Activated CD8-positive, alpha-beta memory T cell treated with anti-CD3 and anti-CD28 coated beads for 1 hour (primary cell): Measurements from ENCODE around the gene SLC9C2.
"Not testable (repeated sequence)": the region's sequence is repeated elsewhere in the genome, so short reads cannot be mapped to it uniquely, and the experiment has no call there.

Experiments
- DNase-seq, 2 donors: peaks; one replicate each; pipeline ENCODE4 v3.0.0-alpha.2; 2020; ENCODE audit warnings: low read depth in 1 of 2; ENCODE audit errors: extremely low read depth in 1 of 2

SLC9C2 gene

GRCh38 chr1:173580658-173581057, 22.2 kb downstream of the SLC9C2 start:
- no peak for DNase-seq

DNA sequence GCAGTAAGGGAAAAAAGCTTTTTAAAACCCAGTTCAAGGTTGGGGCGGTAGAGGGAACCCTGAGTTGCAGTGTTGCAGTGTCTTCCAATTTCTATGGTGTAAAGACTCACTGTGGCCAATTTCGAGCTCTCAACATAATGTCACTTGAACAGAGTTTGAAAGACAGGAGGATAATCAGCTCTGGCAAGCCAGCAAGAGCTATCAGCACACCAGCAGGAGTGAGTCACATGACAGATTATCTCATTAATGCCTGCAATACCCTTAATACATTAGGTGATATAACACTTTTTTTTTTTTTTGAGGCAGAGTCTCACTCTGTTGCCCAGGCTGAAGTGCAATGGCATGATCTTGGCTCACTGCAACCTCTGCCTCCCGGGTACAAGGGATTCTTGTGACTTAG, 22.8 kb downstream of the SLC9C2 start:
- DNase-seq = no peak

GRCh38 chr1:173573596-173573995, 29.3 kb downstream of the SLC9C2 start:
- DNase-seq = no peak

DNA sequence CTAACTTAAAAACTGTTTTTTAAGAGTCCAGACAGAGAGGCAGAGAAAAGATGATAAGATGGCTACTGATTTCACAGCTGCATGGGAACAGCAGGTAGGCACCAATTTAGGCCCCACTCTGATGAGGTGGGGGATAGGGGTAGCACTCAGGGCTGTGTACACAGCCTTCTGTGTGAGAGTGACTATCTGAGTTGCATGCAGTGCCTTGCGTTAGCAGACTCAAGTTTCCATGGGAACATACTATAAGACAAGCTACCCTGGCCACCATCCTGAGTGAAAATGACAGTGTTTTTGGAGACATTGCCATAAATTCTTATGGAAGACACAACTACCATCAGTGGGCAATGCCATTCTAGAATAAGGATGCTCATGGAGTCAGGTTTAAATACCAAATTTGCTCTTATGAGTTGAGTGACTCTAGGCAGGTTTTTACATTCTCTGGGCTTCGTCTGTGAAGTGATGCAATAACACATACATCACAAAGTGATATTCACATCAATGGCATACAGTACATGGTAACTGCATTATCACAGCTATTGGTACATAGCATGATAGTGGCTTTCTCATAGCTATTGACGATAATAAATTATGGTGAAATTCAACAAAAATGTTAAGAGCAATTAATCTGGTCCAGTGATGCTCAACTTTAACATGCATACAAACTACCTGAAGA, 30.5 kb downstream of the SLC9C2 start:
- DNase-seq = no peak

DNA sequence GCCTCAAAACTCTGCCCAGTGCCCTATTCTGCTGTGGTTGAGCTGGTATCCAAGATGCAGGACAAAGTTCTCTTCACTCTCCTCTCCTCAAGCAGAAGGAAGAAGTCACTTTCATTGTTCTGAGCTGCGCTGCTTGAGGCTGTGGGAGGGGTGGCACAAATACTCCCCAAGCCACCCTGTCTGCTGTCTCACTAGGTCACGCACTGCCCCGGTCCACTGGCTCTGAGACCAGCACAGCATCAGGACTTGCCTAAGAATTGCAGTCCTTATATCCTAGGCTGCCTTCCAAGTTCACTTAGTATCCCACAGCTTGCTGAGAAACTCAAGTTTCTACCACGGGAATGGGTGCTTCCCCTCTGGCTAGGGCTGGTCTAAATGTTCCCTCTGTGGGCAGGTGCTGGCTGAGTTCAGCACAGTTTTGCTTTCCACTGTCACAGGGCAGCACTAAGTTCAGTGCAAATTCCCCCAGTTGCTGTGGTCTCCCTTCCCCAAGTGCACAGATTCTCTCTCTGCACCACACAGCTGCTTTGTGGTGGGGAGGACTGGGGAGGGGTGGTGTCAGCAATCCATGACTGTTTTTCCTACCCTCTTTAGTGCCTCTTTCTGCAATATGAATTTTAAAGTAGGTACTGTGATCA, 32.4 kb downstream of the SLC9C2 start:
- DNase-seq = no peak

DNA sequence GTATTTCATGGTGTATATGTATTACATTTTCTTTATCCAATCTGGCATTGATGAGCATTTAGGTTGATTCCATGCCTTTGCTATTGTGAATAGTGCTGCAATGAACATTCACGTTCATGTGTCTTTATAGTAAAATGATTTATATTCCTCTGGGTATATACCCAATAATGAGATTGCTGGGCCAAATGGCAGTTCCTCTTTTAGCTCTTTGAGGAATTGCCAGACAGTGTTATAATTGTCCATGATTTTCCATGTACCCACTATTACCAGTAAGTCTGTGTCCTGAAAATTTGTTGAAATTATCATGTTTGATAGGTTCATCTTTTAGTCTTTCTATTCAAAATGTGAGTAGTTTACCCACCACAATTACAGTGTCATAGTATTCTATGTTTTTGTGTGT, 34.4 kb downstream of the SLC9C2 start:
- no peak for DNase-seq

GRCh38 chr1:173563846-173564245, 39.0 kb downstream of the SLC9C2 start:
- DNase-seq = not testable (repeated sequence)

DNA sequence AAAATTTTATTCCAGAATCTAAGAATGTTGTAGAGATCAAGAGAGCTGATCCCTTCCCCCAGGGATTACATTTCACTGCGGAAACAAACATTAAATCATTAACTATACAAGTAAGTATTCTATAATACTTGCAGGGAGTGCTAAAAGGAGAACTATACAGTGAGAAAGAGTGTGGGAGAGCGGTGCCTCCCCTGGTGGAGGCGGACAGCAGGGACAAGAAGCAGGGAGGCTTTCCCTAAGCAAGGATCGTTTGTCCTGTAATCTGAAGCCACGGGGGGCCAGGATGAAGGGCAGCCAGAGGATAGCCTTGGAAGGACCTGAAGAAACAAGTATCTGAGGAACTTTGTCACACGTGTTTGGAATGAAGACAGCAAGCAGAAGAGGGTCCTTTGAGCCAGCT, 40.1 kb downstream of the SLC9C2 start:
- no peak for DNase-seq

GRCh38 chr1:173561263-173561662, 41.6 kb downstream of the SLC9C2 start:
- DNase-seq = no peak

DNA sequence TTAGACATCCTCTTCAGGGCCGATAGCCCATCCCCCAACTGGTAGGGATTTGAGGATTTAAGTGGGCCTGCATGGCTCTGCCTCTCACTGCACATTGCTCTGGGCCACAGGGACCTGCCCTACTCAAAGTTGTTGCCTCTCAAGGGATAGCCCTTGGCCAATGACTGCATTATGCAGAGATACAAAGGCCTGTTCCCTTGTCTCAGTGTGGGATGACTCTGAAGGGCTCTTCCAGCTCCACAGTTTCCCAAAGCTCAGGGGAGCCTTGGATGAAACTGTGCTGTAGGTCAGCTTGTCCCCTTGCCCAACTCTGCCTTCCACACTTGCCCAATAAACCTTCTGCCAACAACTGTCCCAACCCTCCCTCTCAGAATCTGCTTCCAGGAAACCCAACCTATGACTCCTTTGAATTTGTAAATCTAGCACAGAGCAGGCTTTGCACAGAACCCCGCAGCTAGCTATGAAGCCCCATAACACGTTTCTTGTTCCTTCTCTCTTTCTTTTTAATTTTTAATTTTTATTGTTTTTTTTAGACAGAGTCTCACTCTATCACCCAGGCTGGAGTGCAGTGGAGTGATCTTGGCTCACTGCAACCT, 42.5 kb downstream of the SLC9C2 start:
- no peak for DNase-seq

DNA sequence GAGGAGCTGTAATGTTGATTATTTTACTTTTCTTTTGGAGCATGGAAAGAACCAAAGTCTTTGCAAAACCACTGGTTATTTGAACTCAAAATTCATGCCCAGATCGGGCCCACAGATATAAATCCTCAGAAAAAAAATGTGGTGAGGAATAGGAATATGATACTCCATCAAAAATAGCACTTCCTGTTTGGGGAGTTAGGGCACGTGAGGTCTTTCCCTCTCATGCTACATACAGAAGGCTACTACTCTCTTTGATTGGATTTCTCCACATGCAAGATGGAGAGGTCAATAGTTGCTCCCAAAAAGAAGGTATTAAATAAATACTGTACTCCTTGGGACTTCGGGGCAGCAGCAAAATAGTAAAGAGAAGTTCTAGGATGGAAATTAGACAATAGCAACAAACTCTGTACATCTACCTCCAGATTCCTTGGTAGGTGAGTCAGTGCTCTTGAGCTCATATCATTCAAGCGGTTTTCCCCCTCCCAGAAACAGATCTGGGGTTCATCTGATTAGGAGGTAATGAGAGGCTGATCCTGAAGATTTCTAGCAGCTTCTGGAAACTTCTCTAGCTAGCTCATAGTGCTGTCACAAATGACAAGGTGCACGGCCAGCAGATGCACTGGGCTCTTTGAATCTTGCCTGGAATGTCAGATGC, 47.1 kb downstream of the SLC9C2 start:
- DNase-seq = no peak

DNA sequence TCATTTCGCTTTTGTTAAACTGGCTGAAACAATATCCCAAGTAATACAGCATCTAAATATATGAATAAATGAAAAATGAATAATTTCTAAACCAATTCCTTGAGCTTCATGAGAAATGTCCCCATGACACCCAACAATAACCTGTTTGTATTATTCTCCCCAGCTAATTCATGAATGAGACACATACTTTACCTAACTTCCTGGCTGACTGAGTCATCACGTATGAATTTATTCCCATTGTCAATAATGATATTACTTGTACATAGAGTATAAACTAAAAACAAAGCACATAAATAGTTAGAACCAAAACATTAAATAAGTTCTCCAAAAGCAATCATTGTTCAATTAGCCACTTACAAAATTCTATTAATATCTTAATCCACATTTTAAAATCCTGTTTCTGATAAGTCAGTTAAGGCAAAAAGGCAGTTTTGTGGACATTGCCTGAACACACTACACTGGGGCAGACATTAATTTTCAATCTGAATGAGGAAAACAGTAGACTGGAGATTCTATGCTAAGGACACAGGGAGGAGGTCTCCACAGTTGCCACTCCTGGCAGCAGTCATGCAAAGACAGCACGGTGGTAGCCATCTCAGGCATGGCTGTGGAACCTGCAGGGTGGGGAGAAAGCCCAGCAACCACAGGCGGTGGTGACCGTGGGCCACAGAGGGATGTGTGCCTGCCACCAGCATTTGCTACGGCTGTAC, 48.2 kb downstream of the SLC9C2 start:
- no peak for DNase-seq

DNA sequence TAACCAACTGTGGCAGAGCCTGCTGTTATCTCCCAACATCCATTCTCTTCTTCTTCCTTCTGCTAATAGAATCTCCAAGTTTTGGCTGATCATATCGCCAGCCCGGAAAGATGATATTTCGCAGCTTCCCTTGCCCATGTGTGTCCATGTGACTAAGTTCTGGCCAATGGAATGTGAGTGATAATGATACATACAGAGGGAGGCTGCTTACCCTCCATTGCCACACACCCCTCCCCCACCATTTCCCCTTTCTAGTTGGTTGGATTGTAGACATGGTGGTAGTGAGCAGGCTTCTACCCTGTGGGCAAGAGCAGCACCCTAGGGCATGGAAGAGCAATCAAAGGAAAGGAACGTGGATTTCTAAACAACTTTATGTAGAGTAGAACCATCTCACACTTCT, 48.8 kb downstream of the SLC9C2 start:
- no peak for DNase-seq

DNA sequence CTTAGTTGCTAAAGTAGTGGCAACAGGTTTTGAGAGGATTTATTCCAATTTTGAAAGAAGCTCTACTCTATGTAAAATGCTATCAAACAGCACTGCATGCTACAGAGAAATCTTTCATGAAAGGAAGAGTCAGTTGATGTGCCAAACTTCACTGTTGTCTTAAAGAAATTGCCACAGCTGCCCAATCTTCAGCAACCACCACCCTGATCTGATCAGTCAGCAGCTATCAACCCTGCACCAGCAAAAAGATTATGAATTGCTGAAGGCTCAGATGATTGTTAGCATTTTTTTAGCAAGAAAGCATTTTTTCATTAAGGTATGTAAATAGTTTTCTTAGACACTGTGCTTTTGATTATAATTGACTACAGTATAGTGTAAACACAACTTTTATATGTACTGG, 49.6 kb downstream of the SLC9C2 start:
- no peak for DNase-seq

GRCh38 chr1:173551699-173552098, 51.2 kb downstream of the SLC9C2 start:
- DNase-seq = no peak

- no peak for DNase-seq
Observed at GRCh38 chr1:173549813-173550212, 53.1 kb downstream of the SLC9C2 start.

- DNase-seq = no peak
Observed at GRCh38 chr1:173545688-173546087, 57.2 kb downstream of the SLC9C2 start.

GRCh38 chr1:173536223-173536622, 66.6 kb downstream of the SLC9C2 start:
- no peak for DNase-seq

- no peak for DNase-seq
Observed at GRCh38 chr1:173532237-173532636, 70.6 kb downstream of the SLC9C2 start.

DNA sequence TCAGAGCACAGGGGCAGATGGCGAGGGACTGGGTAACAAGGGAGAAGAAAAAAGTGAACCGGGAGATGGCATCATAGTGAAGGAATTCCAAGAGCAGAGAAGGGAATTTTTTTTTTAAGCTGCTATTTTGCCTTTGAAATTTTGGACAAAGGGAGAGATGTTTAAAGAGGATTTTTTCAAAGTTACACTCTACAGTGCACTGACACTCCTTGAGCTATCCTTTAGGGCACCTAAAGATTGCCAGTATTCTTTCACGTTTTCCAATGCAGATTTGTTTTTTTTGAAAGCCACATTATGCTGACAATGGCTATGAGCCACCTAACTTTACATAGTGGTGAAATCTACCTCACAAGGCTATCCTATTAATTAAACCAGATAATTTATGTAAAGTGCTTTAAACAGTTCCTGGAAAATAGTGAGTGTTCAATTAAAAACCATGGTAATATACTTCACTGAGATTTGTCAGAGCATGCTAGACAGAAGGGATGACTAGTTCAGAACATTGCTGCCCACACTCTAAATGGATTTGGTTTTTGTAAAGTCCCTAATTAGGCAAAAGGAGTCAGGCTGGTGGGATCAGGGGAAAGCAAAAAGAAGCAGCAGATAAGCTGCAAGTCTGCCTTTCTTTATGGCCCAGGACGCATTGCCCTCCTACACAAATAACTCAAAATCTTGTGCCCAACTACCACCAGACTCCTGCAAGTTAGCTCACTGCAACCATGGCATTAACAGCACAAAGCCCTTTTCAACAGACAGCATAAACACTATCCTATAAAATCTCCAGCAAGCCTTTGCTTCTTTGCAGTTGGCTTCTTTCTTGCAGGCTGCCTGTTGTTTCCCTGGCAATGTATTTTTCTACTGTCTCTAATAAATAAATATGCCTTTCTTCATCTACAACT, 71.8 kb downstream of the SLC9C2 start:
- no peak for DNase-seq
